ENCODE data around the gene ADCYAP1R1. TPM values are rescaled to one million over a fixed set of nuclear protein-coding genes. Genes with fewer than 3 reads are reported as not detected.

Gene ADCYAP1R1
- total and polyA plus RNA-seq, 12 donors, result 0.22 to 25.0 (median 1.5) TPM

- H3K36me3 ChIP-seq (replicated peaks in 1 of 2), result no peaks in the 10 kb centered on the region
- no peaks in the 10 kb centered on the region for H3K9me3 ChIP-seq (replicated peaks in 1 of 3)
- no peak overlapping the region for H3K27ac ChIP-seq
- WGBS, 4 donors, result 72 to 80% (median 77%) methylated on average over 4 of the region's 4 CpGs
- DNase-seq, result no peak
- no peak overlapping the region for H3K4me3 ChIP-seq
- intact Hi-C loops (cut with DNase I), result no loop called here
- H3K27me3 ChIP-seq, result no peaks in the 10 kb centered on the region
- TF ChIP-seq POLR2A (IDR thresholded peaks at IDR 0.05) (no peak), CTCF (IDR thresholded peaks at IDR 0.05) (no peak)
- H3K4me1 ChIP-seq (replicated peaks in 1 of 2), result no peaks in the 10 kb centered on the region
These were observed 42.2 kb downstream of the ADCYAP1R1 start for GRCh38 chr7:31094271-31094670.

GRCh38 chr7:31095286-31096197 is 43.4 kb downstream of the ADCYAP1R1 start:
- TF ChIP-seq POLR2A (IDR thresholded peaks at IDR 0.05) (no peak), CTCF (IDR thresholded peaks at IDR 0.05) (no peak)
- H3K36me3 ChIP-seq (replicated peaks in 1 of 2), result no peaks in the 10 kb centered on the region
- no peaks in the 10 kb centered on the region for H3K9me3 ChIP-seq (replicated peaks in 1 of 3)
- intact Hi-C loops (cut with DNase I), result no loop called here
- no peak overlapping the region for H3K27ac ChIP-seq
- no peaks in the 10 kb centered on the region for H3K27me3 ChIP-seq
- DNase-seq, result peak in 2 of 7 donors; percentile 10 to 42
- WGBS, 4 donors, result 65 to 74% (median 71%) methylated on average over 13 to 15 of the region's 15 CpGs
- H3K4me1 ChIP-seq (replicated peaks in 1 of 2), result no peaks in the 10 kb centered on the region
- H3K4me3 ChIP-seq, result no peak overlapping the region

- no peaks in the 10 kb centered on the region for H3K9me3 ChIP-seq (replicated peaks in 1 of 3)
- no peaks in the 10 kb centered on the region for H3K4me1 ChIP-seq (replicated peaks in 1 of 2)
- H3K36me3 ChIP-seq (replicated peaks in 1 of 2), result no peaks in the 10 kb centered on the region
- 56 to 80% (median 62%) methylated on average over 2 to 8 of the region's 8 CpGs for WGBS, 4 donors
- DNase-seq, result peak in 2 of 7 donors; percentile 10 to 43
- no peak overlapping the region for H3K27ac ChIP-seq
- H3K27me3 ChIP-seq, result no peaks in the 10 kb centered on the region
- intact Hi-C loops (cut with DNase I), result no loop called here
- TF ChIP-seq POLR2A (IDR thresholded peaks at IDR 0.05) (no peak), CTCF (IDR thresholded peaks at IDR 0.05) (no peak)
- no peak overlapping the region for H3K4me3 ChIP-seq
These were observed 44.2 kb downstream of the ADCYAP1R1 start for GRCh38 chr7:31096198-31096876.

- WGBS, 4 donors, result 49 to 68% (median 60%) methylated on average over 3 to 6 of the region's 6 CpGs
These were observed 44.8 kb downstream of the ADCYAP1R1 start for GRCh38 chr7:31096877-31097258.

More at GRCh38 chr7:31096877-31097258, 44.8 kb downstream of the ADCYAP1R1 start:
- Histone ChIP-seq H3K9me3 (replicated peaks in 1 of 3) (no peaks in the 10 kb centered on the region), H3K4me3 (no peak overlapping the region), H3K27ac (no peak overlapping the region), H3K4me1 (replicated peaks in 1 of 2) (no peaks in the 10 kb centered on the region), H3K27me3 (no peaks in the 10 kb centered on the region), H3K36me3 (replicated peaks in 1 of 2) (no peaks in the 10 kb centered on the region)
- TF ChIP-seq CTCF (IDR thresholded peaks at IDR 0.05), result no peak
- TF ChIP-seq POLR2A (IDR thresholded peaks at IDR 0.05), result no peak
- DNase-seq, result peak in 2 of 7 donors; percentile 4 to 36
- intact Hi-C loops (cut with DNase I), result no loop called here

Measured in adrenal gland (tissue), 12 donors.